ENCODE data around the gene FOXA3. TPM values are rescaled to one million over a fixed set of nuclear protein-coding genes. Genes with fewer than 3 reads are reported as not detected.

FOXA3 gene
- total RNA-seq, 1 experiment from 2014 or later = 5.8 TPM

DNA sequence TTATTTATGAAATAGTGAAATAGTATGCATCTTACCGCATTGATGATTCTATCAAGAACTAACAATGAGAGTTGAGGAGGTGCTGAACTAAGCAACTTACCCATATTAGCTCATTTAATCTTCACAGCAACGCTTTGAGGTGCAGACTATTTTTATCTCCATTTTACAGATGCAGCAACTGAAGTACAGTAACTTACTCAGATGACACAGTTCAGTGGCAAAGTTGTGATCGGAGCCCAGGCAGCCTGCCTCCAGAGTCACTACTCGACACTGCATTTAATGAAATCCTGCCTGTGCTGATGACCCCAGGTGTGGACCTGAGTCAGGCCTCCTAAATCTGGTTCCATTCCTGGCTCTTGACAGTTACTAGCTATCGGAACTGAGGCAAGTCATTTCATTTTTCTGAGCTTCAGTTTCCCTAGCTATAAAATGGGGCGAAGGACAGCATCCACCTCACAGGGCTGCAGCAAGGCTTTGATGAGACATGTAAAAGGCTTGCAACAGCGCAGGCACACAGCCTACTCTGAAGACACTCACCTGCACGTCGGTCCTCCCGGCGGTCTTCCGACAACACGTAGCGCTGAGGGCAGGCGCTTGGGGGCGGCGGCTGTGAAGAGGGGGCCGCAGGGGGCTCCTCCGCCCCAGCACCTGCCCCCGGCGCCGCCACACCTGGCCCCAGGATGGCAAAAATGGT is 36.8 kb downstream of the FOXA3 start:
- no peaks in the 10 kb centered on the region for H3K9me2 ChIP-seq (ENCODE audit: insufficient read depth)
- H3K4me2 ChIP-seq (ENCODE audit: low read length) = no peak overlapping the region
- no peak for DNase-seq (ENCODE audit: low read depth, low spot score)
- TF ChIP-seq YY1 (IDR thresholded peaks at IDR 0.05; ENCODE audit: extremely low read depth, insufficient replicate concordance, low read depth, low read length) = no peak
- TF ChIP-seq SIN3A (IDR thresholded peaks at IDR 0.05; ENCODE audit: low read depth) = no peak
- TF ChIP-seq ELF1 (IDR thresholded peaks at IDR 0.05; ENCODE audit: borderline replicate concordance, low read depth) = no peak
- TF ChIP-seq EZH2phosphoT487 (IDR thresholded peaks at IDR 0.05; ENCODE audit: borderline replicate concordance) = no peak
- no peak for TF ChIP-seq POLR2A (IDR thresholded peaks at IDR 0.05; ENCODE audit: borderline replicate concordance, extremely low read depth, insufficient read depth, insufficient read length)
- no peak for TF ChIP-seq SP1 (IDR thresholded peaks at IDR 0.05; ENCODE audit: low read depth)
- peaks cover 0 to 7% of the 10 kb centered on the region in 2 experiments; a peak in 1 of 4 replicates for H3K4me1 ChIP-seq (ENCODE audit: control insufficient read depth in 1 of 2, insufficient read depth in 2 of 2, low read length in 2 of 2)
- POLR2A ChIA-PET = no interaction called here
- H3K4me3 ChIP-seq (replicated peaks in 1 of 2; ENCODE audit: low read depth in 1 of 2, low read length in 2 of 2) = no peak overlapping the region
- no peaks in the 10 kb centered on the region for H4K20me1 ChIP-seq (ENCODE audit: insufficient read depth)
- intact Hi-C loops (cut with micrococcal nuclease) = no loop called here
- no peak for ATAC-seq
- no peaks in the 10 kb centered on the region for H3K27me3 ChIP-seq (ENCODE audit: insufficient read depth, low read length)
- H3K36me3 ChIP-seq (ENCODE audit: control insufficient read depth in 1 of 2, insufficient read depth in 2 of 2, low read length in 2 of 2) = peaks cover 0 to 3% of the 10 kb centered on the region in 2 experiments; a peak in 1 of 4 replicates
- no peak overlapping the region for H2AFZ ChIP-seq (ENCODE audit: low read depth, low read length, poor library complexity, severe bottlenecking)
- H3K27ac ChIP-seq (ENCODE audit: low read depth, low read length) = no peak overlapping the region; the same call in 1 of the 2 replicates
- RAD21 ChIA-PET (ENCODE audit: low non-redundant PET in 1 of 2, low total read pairs in 2 of 2, uncharacterized antibody in 2 of 2, unreplicated experiment in 2 of 2) = no interaction called here
- no peaks in the 10 kb centered on the region for H3K9me3 ChIP-seq (ENCODE audit: control insufficient read depth in 1 of 2, insufficient read depth in 1 of 2, low read depth in 1 of 2, low read length in 2 of 2)
- CTCF ChIA-PET = interaction anchor here (0.9 kb wide), 1 partner anchor 15 kb away, joined by 6 read pairs; the partner anchor contains the start of gene IRF2BP1
- no peak overlapping the region for H3K9ac ChIP-seq (ENCODE audit: low read length)
- no TSS peak for BruUV-seq (replicated peaks)
- peaks cover 5% of the 10 kb centered on the region; the same call in 1 of the 2 replicates for H3K79me2 ChIP-seq (ENCODE audit: insufficient read depth, low read length)

DNA sequence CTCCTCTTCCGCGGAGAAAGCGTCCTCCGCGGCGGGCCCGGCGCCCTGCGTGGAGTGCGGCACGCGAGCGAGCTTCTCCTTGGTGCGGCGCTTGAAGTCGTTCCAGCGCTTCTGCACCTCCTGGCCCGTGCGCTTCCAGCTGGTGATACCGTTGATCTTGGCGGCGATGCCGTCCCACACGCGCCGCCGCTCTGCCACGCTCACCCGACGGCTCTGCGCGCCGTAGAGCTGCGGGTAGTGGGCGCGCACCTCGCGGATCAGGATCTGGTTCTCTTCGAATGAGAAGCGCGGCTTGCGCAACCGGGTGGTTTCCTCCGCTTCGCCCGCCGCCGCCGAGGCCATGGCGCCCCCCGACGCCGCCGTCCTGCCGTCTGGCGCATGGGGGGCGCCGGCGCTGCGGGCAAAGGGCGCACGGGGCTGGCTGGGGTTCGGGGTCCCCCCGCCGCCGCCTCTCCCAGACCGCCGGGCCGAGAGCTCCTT is 37.3 kb downstream of the FOXA3 start:
- ChIA-PET POLR2A (no interaction called here), RAD21 (ENCODE audit: low non-redundant PET in 1 of 2, low total read pairs in 2 of 2, uncharacterized antibody in 2 of 2, unreplicated experiment in 2 of 2) (no interaction called here), CTCF (interaction anchor here (1.5 kb wide), 1 partner anchor 13 kb away, joined by 8 read pairs; the partner anchor contains the start of gene NANOS2)
- Histone ChIP-seq H3K27ac (ENCODE audit: low read depth, low read length) (no peak overlapping the region; the same call in 1 of the 2 replicates), H3K9me2 (ENCODE audit: insufficient read depth) (no peaks in the 10 kb centered on the region), H2AFZ (ENCODE audit: low read depth, low read length, poor library complexity, severe bottlenecking) (no peak overlapping the region), H3K4me1 (ENCODE audit: control insufficient read depth in 1 of 2, insufficient read depth in 2 of 2, low read length in 2 of 2) (peaks cover 0 to 10% of the 10 kb centered on the region in 2 experiments; a peak in 1 of 4 replicates), H4K20me1 (ENCODE audit: insufficient read depth) (no peaks in the 10 kb centered on the region), H3K36me3 (ENCODE audit: control insufficient read depth in 1 of 2, insufficient read depth in 2 of 2, low read length in 2 of 2) (peaks cover 0 to 3% of the 10 kb centered on the region in 2 experiments; a peak in 1 of 4 replicates), H3K27me3 (ENCODE audit: insufficient read depth, low read length) (no peaks in the 10 kb centered on the region), H3K4me2 (ENCODE audit: low read length) (peak overlapping the region; percentile 84), H3K9me3 (ENCODE audit: control insufficient read depth in 1 of 2, insufficient read depth in 1 of 2, low read depth in 1 of 2, low read length in 2 of 2) (no peaks in the 10 kb centered on the region), H3K4me3 (replicated peaks in 1 of 2; ENCODE audit: low read depth in 1 of 2, low read length in 2 of 2) (peak overlapping the region in 1 of 2 experiments; percentile 86; a peak in 2 of 4 replicates), H3K9ac (ENCODE audit: low read length) (no peak overlapping the region), H3K79me2 (ENCODE audit: insufficient read depth, low read length) (peaks cover 5% of the 10 kb centered on the region; the same call in 1 of the 2 replicates)
- BruUV-seq (replicated peaks) = no TSS peak
- ATAC-seq = no peak
- TF ChIP-seq EZH2phosphoT487 (IDR thresholded peaks at IDR 0.05; ENCODE audit: borderline replicate concordance) (no peak), CTCF (IDR thresholded peaks at IDR 0.05 in 2 of 3, conservative IDR thresholded peaks at IDR 0.05 in 1 of 3; ENCODE audit: borderline replicate concordance in 1 of 3, insufficient read depth in 1 of 3, low read depth in 2 of 3, low read length in 2 of 3) (no peak), SRF (IDR thresholded peaks at IDR 0.05; ENCODE audit: low read depth) (no peak), TCF7L2 (IDR thresholded peaks at IDR 0.05; ENCODE audit: borderline replicate concordance, extremely low read depth, insufficient read depth, insufficient read length) (no peak), CBX3 (IDR thresholded peaks at IDR 0.05; ENCODE audit: low read depth) (no peak), YY1 (IDR thresholded peaks at IDR 0.05; ENCODE audit: extremely low read depth, insufficient replicate concordance, low read depth, low read length) (no peak), CEBPB (IDR thresholded peaks at IDR 0.05; ENCODE audit: low read depth) (no peak), ZNF274 (IDR thresholded peaks at IDR 0.05; ENCODE audit: low read depth, low read length) (no peak), POLR2A (IDR thresholded peaks at IDR 0.05; ENCODE audit: borderline replicate concordance, extremely low read depth, insufficient read depth, insufficient read length) (no peak)
- TF ChIP-seq, protein P1, sequence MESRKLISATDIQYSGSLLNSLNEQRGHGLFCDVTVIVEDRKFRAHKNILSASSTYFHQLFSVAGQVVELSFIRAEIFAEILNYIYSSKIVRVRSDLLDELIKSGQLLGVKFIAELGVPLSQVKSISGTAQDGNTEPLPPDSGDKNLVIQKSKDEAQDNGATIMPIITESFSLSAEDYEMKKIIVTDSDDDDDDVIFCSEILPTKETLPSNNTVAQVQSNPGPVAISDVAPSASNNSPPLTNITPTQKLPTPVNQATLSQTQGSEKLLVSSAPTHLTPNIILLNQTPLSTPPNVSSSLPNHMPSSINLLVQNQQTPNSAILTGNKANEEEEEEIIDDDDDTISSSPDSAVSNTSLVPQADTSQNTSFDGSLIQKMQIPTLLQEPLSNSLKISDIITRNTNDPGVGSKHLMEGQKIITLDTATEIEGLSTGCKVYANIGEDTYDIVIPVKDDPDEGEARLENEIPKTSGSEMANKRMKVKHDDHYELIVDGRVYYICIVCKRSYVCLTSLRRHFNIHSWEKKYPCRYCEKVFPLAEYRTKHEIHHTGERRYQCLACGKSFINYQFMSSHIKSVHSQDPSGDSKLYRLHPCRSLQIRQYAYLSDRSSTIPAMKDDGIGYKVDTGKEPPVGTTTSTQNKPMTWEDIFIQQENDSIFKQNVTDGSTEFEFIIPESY (IDR thresholded peaks at IDR 0.05; ENCODE audit: extremely low read depth, insufficient replicate concordance, low read length) = no peak
- intact Hi-C loops (cut with micrococcal nuclease) = no loop called here
- no peak for DNase-seq (ENCODE audit: low read depth, low spot score)
